Sigmoid colon (tissue), 7 donors: ENCODE measurements around the gene ERGIC1. TPM values are rescaled to one million over a fixed set of nuclear protein-coding genes. Genes with fewer than 3 reads are reported as not detected.

Experiments used
- DNase-seq: peaks from one replicate; pipeline ENCODE4 v3.0.0-alpha.2; 2019
- H3K27ac ChIP-seq, 4 donors: fragments of 200-600 bp; sonication (generic); one replicate each; pipeline ENCODE4 v1.5.1; 2016 to 2019; ENCODE audit warnings: mild to moderate bottlenecking in 1 of 4
- H3K27me3 ChIP-seq, 3 donors: fragments of 200-600 bp; sonication (generic); one replicate each; pipeline ENCODE4 v1.5.1; 2019; ENCODE audit warnings: mild to moderate bottlenecking in 1 of 3
- H3K36me3 ChIP-seq, 4 donors: fragments of 200-600 bp; sonication (generic); one replicate each; pipeline ENCODE4 v1.5.1; 2016 to 2019
- H3K4me1 ChIP-seq, 4 donors: fragments of 200-600 bp; sonication (generic); one replicate each; pipeline ENCODE4 v1.5.1; 2017 to 2019
- H3K4me3 ChIP-seq, 4 donors: fragments of 200-600 bp; sonication (generic); one replicate each; pipeline ENCODE4 v1.5.1; 2017 to 2019; ENCODE audit warnings: mild to moderate bottlenecking in 2 of 4, moderate library complexity in 1 of 4
- H3K9me3 ChIP-seq, 4 donors: fragments of 200-600 bp in 3 of 4; sonication (generic) in 3 of 4; one replicate each; pipeline versions ENCODE4 v1.5.1 to v1.6.1; 2013 to 2019
- CTCF ChIP-seq, 4 experiments: fragments of 450-650 bp in 3 of 4; fragments of 200-600 bp in 1 of 4; IDR thresholded peaks; one replicate each; pipeline ENCODE4 v1.5.1; 2016 to 2019; ENCODE audit warnings: antibody characterized with exemption in 4 of 4, mild to moderate bottlenecking in 3 of 4, moderate library complexity in 2 of 4
- EP300 ChIP-seq, 4 donors: sonication (generic); formaldehyde crosslinking; IDR thresholded peaks; one replicate each; pipeline ENCODE4 v1.6.1; 2017; ENCODE audit warnings: antibody characterized with exemption in 4 of 4
- POLR2A ChIP-seq, 2 donors: fragments of 450-650 bp; IDR thresholded peaks; one replicate each; pipeline ENCODE4 v1.6.1; 2016; ENCODE audit warnings: antibody characterized with exemption in 2 of 2, mild to moderate bottlenecking in 2 of 2, moderate library complexity in 2 of 2
- POLR2AphosphoS5 ChIP-seq, 4 donors: sonication (generic); formaldehyde crosslinking; IDR thresholded peaks; one replicate each; pipeline ENCODE4 v1.6.1; 2017; ENCODE audit warnings: antibody characterized with exemption in 4 of 4
- WGBS, 2 donors: extraction: QIAGEN DNeasy Blood & Tissue Kit; methylation state at CpG; one replicate each; pipeline ENCODE4 v1.1.7; 2013; 5-methylcytosine and 5-hydroxymethylcytosine counted together
- intact Hi-C: fragments of 100-400 bp; cut with DNase I; formaldehyde crosslinking; loops from one replicate; pipeline ENCODE4 v1.15.1; 2023
- polyA plus RNA-seq, 3 donors: library from polyadenylated mRNA; stranded (reverse); fragments of 200-250 nt; gene quantifications; one replicate each; pipeline ENCODE4 v1.2.3, GENCODE V29; 2013
- total RNA-seq, 4 donors: library from RNA; depleted of rRNA; stranded (reverse); fragments of >200 nt; gene quantifications; one replicate each; pipeline ENCODE4 v1.1.0, GENCODE V29; 2016
- donor health status: healthy with polysubstance abuse.
- donor health status: Bipolar disorder and iron deficiency.
- donor health status: healthy.

ERGIC1 gene
- total and polyA plus RNA-seq, 7 donors: 80.6 to 160 (median 117) TPM

DNA sequence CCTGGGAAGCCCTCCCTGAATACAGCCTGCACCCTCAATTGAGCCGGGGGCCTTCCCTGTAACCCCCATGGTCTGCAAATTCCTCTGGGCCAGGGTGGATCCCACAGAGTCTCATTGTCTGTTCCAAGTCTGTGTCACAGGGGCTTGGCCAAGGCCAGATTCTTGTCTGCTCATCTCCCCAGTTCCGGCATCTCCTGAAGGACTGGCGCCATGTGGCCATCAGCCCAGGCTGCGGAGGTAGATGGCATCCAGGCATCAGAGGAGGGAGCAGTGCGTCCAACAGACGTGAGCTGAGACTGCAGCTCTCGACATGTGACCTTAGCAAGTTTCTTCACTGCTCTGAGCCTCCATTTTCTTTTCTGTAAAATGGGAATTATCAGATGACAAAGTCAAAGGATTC is 87.9 kb downstream of the ERGIC1 start:
- intact Hi-C loops: loop anchor here (5.0 kb wide), 1 partner anchor 150 kb away; the partner anchor contains the start of gene DUSP1
- Histone ChIP-seq H3K4me1 (peaks cover 0 to 23% (median 18%) of the 10 kb centered on the region in 4 donors), H3K27ac (peak overlapping the region in 2 of 4 donors; percentile 85 to 89), H3K4me3 (no peak overlapping the region), H3K27me3 (no peaks in the 10 kb centered on the region), H3K36me3 (peaks cover 0 to 33% (median 6%) of the 10 kb centered on the region in 4 donors), H3K9me3 (no peaks in the 10 kb centered on the region)
- no peak for TF ChIP-seq CTCF (IDR thresholded peaks at IDR 0.05)
- no peak for TF ChIP-seq POLR2A (IDR thresholded peaks at IDR 0.05)
- no peak for TF ChIP-seq POLR2AphosphoS5 (IDR thresholded peaks at IDR 0.05)
- no peak for TF ChIP-seq EP300 (IDR thresholded peaks at IDR 0.05)
- 94 to 96% methylated on average over 7 of the region's 7 CpGs for WGBS, 2 donors
- DNase-seq: no peak

- H3K27me3 ChIP-seq: no peaks in the 10 kb centered on the region
- TF ChIP-seq EP300 (IDR thresholded peaks at IDR 0.05): no peak
- TF ChIP-seq POLR2A (IDR thresholded peaks at IDR 0.05): no peak
- TF ChIP-seq CTCF (IDR thresholded peaks at IDR 0.05): no peak
- TF ChIP-seq POLR2AphosphoS5 (IDR thresholded peaks at IDR 0.05): no peak
- no peak overlapping the region for H3K4me3 ChIP-seq
- WGBS, 2 donors: 94 to 96% methylated on average over 5 of the region's 5 CpGs
- no peak for DNase-seq
- peaks cover 0 to 46% (median 10%) of the 10 kb centered on the region in 4 donors for H3K36me3 ChIP-seq
- peak overlapping the region in 1 of 4 donors; percentile 45 for H3K27ac ChIP-seq
- intact Hi-C loops: loop anchor here (5.0 kb wide), 1 partner anchor 151 kb away; the partner anchor contains the start of gene DUSP1
- H3K9me3 ChIP-seq: no peaks in the 10 kb centered on the region
- H3K4me1 ChIP-seq: peaks cover 0 to 23% (median 18%) of the 10 kb centered on the region in 4 donors
Observed at GRCh38 chr5:172923539-172923938, 89.5 kb downstream of the ERGIC1 start.

DNA sequence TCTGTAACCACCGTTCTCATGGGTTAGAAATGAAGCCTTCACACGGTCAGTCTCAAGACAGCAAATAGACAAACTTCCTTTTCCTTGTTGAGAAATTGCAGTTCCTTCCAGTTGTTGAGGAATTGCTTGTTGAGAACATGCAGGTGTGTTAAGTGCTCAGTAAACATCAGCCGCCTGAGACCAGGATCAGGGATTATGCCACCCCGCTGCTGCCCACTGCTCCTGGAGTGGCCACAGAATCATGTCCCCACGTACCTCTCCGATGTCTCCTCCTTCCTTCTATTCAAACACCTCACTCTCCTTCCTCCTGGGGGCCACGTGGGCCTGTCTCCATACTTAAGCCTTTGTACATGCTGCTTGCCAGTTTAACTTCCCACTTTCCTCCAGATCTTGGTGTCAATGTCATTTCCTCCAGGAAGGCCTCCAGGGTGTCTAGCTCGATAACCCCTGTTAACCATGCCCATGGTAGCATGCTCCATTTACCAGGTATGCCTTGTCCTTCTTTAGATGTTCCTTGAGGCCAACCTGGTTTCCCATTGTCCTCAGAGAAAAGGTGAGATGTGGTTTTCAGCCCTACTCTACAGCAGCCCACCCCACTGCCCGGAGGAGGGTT is 91.4 kb downstream of the ERGIC1 start:
- TF ChIP-seq POLR2AphosphoS5 (IDR thresholded peaks at IDR 0.05): no peak
- no peak for TF ChIP-seq POLR2A (IDR thresholded peaks at IDR 0.05)
- TF ChIP-seq CTCF (IDR thresholded peaks at IDR 0.05): no peak
- no peak for TF ChIP-seq EP300 (IDR thresholded peaks at IDR 0.05)
- Histone ChIP-seq H3K27me3 (no peaks in the 10 kb centered on the region), H3K4me1 (peaks cover 0 to 7% (median 5%) of the 10 kb centered on the region in 4 donors), H3K36me3 (peaks cover 0 to 39% (median 11%) of the 10 kb centered on the region in 4 donors), H3K9me3 (no peaks in the 10 kb centered on the region), H3K4me3 (no peak overlapping the region), H3K27ac (peak overlapping the region in 1 of 4 donors; percentile 2)
- 66 to 86% methylated on average over 9 of the region's 9 CpGs for WGBS, 2 donors
- DNase-seq: no peak
- intact Hi-C loops: no loop called here

DNA sequence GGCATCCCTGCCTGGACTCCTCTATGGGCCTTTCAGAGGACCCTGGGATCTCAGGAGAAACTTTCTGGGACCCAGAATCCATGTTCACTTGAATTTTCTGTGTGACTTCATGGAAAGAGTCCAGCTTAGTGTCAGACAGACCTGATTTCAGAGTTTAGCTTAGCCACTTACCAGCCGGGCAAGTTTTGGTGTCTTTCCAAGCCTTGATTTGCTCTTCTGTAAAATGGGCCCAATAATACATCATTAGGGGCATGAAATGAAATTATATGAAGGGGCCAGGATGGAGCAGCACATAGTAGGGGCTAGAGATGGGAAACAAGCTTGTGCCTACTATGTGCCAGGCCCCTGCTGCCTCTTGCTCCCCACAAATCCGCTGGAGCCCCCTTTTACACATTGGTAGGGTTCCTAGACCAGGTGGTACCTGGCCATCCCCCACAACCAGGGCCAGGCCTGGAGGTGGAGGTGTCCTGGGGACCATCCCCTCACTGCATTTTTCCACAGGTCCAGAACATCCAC is 92.0 kb downstream of the ERGIC1 start:
- Histone ChIP-seq H3K36me3 (peaks cover 0 to 39% (median 11%) of the 10 kb centered on the region in 4 donors), H3K27ac (peak overlapping the region in 1 of 4 donors; percentile 2), H3K27me3 (no peaks in the 10 kb centered on the region), H3K4me3 (no peak overlapping the region), H3K9me3 (no peaks in the 10 kb centered on the region), H3K4me1 (peaks cover 0 to 6% (median 5%) of the 10 kb centered on the region in 4 donors)
- no peak for DNase-seq
- WGBS, 2 donors: 96 to 98% methylated on average over 2 of the region's 2 CpGs
- intact Hi-C loops: no loop called here
- no peak for TF ChIP-seq EP300 (IDR thresholded peaks at IDR 0.05)
- no peak for TF ChIP-seq POLR2AphosphoS5 (IDR thresholded peaks at IDR 0.05)
- TF ChIP-seq CTCF (IDR thresholded peaks at IDR 0.05): no peak
- no peak for TF ChIP-seq POLR2A (IDR thresholded peaks at IDR 0.05)
